CD4-positive, alpha-beta T cell treated with Interferon gamma for 1 hour (primary cell): ENCODE measurements around the gene CORO2A.
"Not testable (repeated sequence)": the region's sequence is repeated elsewhere in the genome, so short reads cannot be mapped to it uniquely, and the experiment has no call there.

ENCODE experiments used
- DNase-seq: peaks from one replicate; pipeline ENCODE4 v3.0.0-alpha.2; 2020

CORO2A gene

DNA sequence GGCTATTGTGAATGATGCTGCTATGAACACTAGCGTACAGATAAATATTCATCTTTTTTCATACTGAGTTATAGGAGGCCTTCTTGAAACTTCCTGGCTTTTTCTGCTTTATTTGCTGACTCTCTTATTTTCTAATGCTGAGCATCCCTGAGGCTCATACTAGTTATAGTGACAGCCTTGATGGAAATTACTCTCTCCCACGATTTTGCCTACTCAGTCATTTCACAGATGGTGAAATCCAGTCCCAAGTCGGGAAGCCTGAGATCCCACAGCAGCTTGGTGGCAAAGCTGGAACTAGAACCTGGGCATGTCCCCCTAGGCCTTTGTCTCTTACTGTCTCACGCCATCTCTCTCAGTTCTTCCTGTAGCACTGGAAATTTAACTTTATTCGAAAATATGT is 113.5 kb downstream of the CORO2A start:
- DNase-seq, result no peak

DNA sequence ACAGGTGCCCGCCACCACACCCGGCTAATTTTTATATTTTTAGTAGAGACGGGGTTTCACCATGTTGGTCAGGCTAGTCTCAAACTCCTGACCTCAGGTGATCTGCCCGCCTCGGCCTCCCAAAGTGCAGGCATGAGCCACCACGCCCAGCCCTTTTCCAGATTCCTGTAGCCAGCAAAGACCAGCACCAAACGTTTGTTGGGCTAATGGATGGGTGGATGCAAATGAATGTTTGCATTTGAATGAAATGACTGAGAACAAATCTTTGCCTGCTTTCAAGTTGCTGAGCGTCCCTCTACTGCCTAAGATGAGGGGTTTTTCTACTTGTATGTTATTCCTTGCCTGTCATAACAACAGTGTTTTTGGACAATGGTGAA is 115.9 kb downstream of the CORO2A start:
- DNase-seq, result not testable (repeated sequence)

DNA sequence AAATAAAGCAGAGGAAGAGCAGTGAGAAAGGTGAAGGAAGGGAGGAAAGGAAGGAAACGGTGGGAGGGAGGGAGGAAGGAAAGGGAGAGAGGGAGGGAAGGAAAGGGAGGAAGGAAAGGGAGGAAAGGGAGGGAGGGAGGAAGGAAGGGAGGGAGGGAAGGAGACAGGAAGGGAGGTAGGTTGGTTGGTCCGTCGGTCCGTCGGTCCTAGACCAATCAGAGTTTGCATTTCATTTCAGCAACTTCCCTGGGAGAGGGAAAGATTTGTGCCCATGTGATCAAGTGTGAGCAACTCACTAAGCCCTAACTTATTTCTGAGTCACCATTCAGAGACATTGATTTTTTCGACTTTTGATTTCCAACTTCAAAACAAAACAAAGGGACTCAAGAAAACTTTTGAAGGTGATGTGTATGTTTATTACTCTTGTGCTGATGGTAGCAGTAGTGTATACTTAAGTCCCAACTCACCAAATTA is 117.1 kb downstream of the CORO2A start:
- no peak for DNase-seq

- peak; percentile 51 for DNase-seq
These were observed 118.1 kb downstream of the CORO2A start for GRCh38 chr9:98074115-98074990.

DNA sequence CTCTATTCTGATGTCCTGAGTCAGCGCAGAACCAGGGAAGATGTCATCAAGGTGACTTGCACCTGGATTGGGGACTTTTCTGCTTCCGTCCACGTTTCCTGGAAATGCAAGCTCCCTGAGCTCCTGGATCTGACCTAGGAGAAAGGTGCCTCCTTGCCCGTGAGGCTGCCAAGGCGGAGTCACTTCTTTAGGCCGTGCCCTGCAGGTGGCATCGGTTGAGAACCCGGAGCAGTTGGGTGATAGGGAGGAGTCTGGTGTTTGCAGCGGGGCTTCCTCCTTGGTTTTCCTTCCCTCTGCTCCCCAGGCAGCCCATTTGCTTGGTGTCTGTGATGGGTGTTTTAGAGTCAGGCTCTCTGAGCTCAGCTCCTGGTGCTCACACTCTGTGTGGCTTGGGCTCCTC is 120.7 kb downstream of the CORO2A start:
- DNase-seq, result no peak
